GM23338 (cell line): ENCODE results near the gene DGCR8. TPM values are rescaled to one million over a fixed set of nuclear protein-coding genes. Genes with fewer than 3 reads are reported as not detected.

Experiments used
- ATAC-seq: fragments of 200-7000 bp; cut with Tn5 transposase; 3 replicates; pipeline ENCODE4 v1.9.1; 2020
- DNase-seq: peaks from one replicate; pipeline ENCODE4 v3.0.0-alpha.2; 2015; ENCODE audit warnings: low spot score
- H2AFZ ChIP-seq: fragments of 200-600 bp; sonication (generic); 2 replicates; pipeline ENCODE4 v1.8.0; 2016; ENCODE audit warnings: antibody characterized with exemption, mild to moderate bottlenecking, moderate library complexity
- H3F3A ChIP-seq: fragments of 200-600 bp; sonication (generic); replicated peaks from 2 replicates; pipeline ENCODE4 v1.8.0; 2017; ENCODE audit warnings: antibody characterized with exemption, mixed run types, low read depth
- H3K27ac ChIP-seq: fragments of 200-600 bp; sonication (generic); 2 replicates; pipeline ENCODE4 v1.6.1; 2016; ENCODE audit warnings: low read depth
- H3K27me3 ChIP-seq: fragments of 200-600 bp; sonication (generic); 2 replicates; pipeline ENCODE4 v1.8.0; 2016; ENCODE audit warnings: mild to moderate bottlenecking, mixed run types, moderate library complexity; ENCODE audit not compliant: insufficient read depth
- H3K36me3 ChIP-seq: fragments of 200-600 bp; sonication (generic); 2 replicates; pipeline ENCODE4 v1.8.0; 2016; ENCODE audit warnings: mild to moderate bottlenecking; ENCODE audit not compliant: insufficient read depth
- H3K4me1 ChIP-seq: fragments of 200-600 bp; sonication (generic); 2 replicates; pipeline ENCODE4 v1.8.0; 2016; ENCODE audit warnings: mild to moderate bottlenecking, moderate library complexity; ENCODE audit not compliant: insufficient read depth
- H3K4me2 ChIP-seq: fragments of 200-600 bp; sonication (generic); 2 replicates; pipeline ENCODE4 v1.7.1; 2017; ENCODE audit warnings: mixed run types
- H3K4me3 ChIP-seq: fragments of 200-600 bp; sonication (generic); 2 replicates; pipeline ENCODE4 v1.6.1; 2016; ENCODE audit warnings: mixed run types
- H3K79me2 ChIP-seq: fragments of 200-600 bp; sonication (generic); replicated peaks from 2 replicates; pipeline ENCODE4 v1.8.0; 2017; ENCODE audit warnings: mild to moderate bottlenecking; ENCODE audit not compliant: insufficient read depth
- H3K9me2 ChIP-seq: fragments of 200-600 bp; sonication (generic); 2 replicates; pipeline ENCODE4 v1.8.0; 2017; ENCODE audit not compliant: insufficient read depth
- H4K20me1 ChIP-seq: fragments of 200-600 bp; sonication (generic); replicated peaks from 2 replicates; pipeline ENCODE4 v1.8.0; 2017; ENCODE audit warnings: mild to moderate bottlenecking; ENCODE audit not compliant: insufficient read depth
- H3K27ac Mint-ChIP-seq: 2 replicates; pipeline ENCODE4 v1.8.0; 2020; ENCODE audit warnings: inconsistent platforms, mild to moderate bottlenecking, moderate library complexity, mixed read lengths
- H3K27me3 Mint-ChIP-seq: 3 replicates; pipeline ENCODE4 v1.8.0; 2022; ENCODE audit warnings: low read depth, mild to moderate bottlenecking, moderate library complexity, mixed read lengths, inconsistent platforms; ENCODE audit not compliant: insufficient read depth, poor library complexity
- H3K36me3 Mint-ChIP-seq: 3 replicates; pipeline ENCODE4 v1.8.0; 2021; ENCODE audit warnings: low read depth, mild to moderate bottlenecking, inconsistent platforms, moderate library complexity, mixed read lengths
- H3K4me1 Mint-ChIP-seq: 3 replicates; pipeline ENCODE4 v1.8.0; 2020; ENCODE audit warnings: mild to moderate bottlenecking, inconsistent platforms, mixed read lengths
- H3K4me3 Mint-ChIP-seq: 3 replicates; pipeline ENCODE4 v1.8.0; 2021; ENCODE audit warnings: moderate library complexity, mild to moderate bottlenecking, inconsistent platforms, mixed read lengths
- H3K9me3 Mint-ChIP-seq: 3 replicates; pipeline ENCODE4 v1.8.0; 2020; ENCODE audit warnings: moderate library complexity, mild to moderate bottlenecking, inconsistent platforms, mixed read lengths
- EZH2 ChIP-seq: fragments of 200-600 bp; sonication (generic); IDR thresholded peaks from one replicate; pipeline ENCODE4 v1.8.0; 2017; ENCODE audit warnings: antibody characterized with exemption, mild to moderate bottlenecking, low read depth; ENCODE audit not compliant: unreplicated experiment
- EZH2phosphoT487 ChIP-seq: fragments of 200-600 bp; sonication (generic); IDR thresholded peaks from one replicate; pipeline ENCODE4 v1.8.1; 2018; ENCODE audit warnings: antibody characterized with exemption; ENCODE audit not compliant: unreplicated experiment
- JUNB ChIP-seq: IDR thresholded peaks from one replicate; pipeline ENCODE4 v1.6.1; 2016; ENCODE audit warnings: antibody characterized with exemption; ENCODE audit not compliant: unreplicated experiment
- POLR2AphosphoS5 ChIP-seq: IDR thresholded peaks from 2 replicates; pipeline ENCODE4 v1.6.1; 2016; ENCODE audit warnings: antibody characterized with exemption, low read depth
- STAT1 ChIP-seq: IDR thresholded peaks from one replicate; pipeline ENCODE4 v1.6.1; 2016; ENCODE audit warnings: antibody characterized with exemption; ENCODE audit not compliant: unreplicated experiment
- ZNF331 ChIP-seq: fragments of 250-450 bp; sonication (Bioruptor Pico); IDR thresholded peaks from 2 replicates; pipeline ENCODE4 v1.5.0; 2020; ENCODE audit warnings: low read depth, mild to moderate bottlenecking, moderate library complexity
- polyA plus RNA-seq: library from polyadenylated mRNA; unstranded; fragments of >200 nt; fragmentation: Nextera tagmentation; extraction: Ambion mirVana; gene quantifications from 2 replicates; pipeline ENCODE4 v1.2.1, GENCODE V29; 2016
- total RNA-seq: library from RNA; depleted of rRNA; stranded (reverse); fragments of >200 nt; shearing (Covaris generic); gene quantifications from 2 replicates; pipeline ENCODE4 v1.2.3, GENCODE V29; 2014
- TF ChIP-seq, protein P1 (sequence below): IDR thresholded peaks from one replicate; pipeline ENCODE4 v1.6.1; 2018; ENCODE audit warnings: antibody characterized with exemption; ENCODE audit not compliant: unreplicated experiment
- TF ChIP-seq, protein P2 (sequence below): IDR thresholded peaks from 2 replicates; pipeline ENCODE4 v1.6.1; 2016; ENCODE audit warnings: antibody characterized with exemption
- TF ChIP-seq, protein P3 (sequence below): fragments of 250-450 bp; sonication (Bioruptor Pico); IDR thresholded peaks from 2 replicates; pipeline ENCODE4 v1.5.0; 2020; ENCODE audit warnings: mild to moderate bottlenecking, moderate library complexity

DGCR8 gene
- total and polyA plus RNA-seq, 2 experiments from 2014 or later, result 12.2 to 48.9 TPM

DNA sequence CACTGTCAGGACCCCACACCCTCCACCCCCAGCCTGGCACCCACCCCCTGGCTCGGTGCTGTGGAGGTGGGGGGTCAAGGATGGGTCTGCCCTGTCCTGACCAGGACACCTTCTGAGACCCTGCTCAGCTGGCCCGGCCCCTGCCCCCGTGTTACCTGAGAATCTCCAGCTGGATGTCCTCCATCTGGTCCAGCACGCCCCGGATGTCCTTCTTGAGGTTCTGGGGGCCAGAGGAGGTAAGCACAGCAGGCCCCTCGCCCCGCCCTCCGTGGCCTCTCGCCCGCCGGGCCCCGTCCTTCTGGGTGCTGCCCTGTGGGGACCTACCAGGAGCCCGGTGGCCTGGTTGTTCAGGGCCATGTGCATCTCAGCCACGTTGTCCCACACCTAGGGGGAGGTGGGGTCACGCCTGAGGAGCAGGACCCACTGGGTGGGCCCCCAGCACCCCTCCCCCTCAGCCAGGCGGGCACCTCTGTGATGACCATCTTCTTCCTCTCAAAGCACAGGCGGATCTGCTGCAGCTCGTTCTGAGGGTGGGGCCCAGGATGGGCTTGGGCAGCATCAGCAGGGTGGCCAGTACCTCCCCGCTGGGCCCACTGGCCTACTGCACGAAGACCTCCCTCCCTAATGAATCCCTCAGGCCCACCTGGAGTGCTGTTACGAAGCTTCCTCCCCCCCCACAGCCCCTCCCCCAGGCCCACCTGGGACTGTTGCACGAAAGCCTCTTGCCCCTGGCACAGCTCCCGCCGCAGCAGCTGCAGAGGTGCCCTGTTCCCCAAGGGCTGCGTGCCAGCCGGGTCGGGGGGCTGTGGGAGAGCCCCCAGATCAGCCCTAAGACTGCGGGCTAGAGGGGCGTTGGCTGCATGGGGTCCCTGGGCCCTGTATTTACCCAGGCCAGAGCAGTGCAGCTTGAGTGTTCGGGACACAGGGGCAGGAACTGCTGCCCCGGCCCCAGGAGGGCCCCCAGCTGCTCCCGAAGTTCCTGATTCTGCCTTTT is 69.5 kb downstream of the DGCR8 start:
- TF ChIP-seq, protein P1, sequence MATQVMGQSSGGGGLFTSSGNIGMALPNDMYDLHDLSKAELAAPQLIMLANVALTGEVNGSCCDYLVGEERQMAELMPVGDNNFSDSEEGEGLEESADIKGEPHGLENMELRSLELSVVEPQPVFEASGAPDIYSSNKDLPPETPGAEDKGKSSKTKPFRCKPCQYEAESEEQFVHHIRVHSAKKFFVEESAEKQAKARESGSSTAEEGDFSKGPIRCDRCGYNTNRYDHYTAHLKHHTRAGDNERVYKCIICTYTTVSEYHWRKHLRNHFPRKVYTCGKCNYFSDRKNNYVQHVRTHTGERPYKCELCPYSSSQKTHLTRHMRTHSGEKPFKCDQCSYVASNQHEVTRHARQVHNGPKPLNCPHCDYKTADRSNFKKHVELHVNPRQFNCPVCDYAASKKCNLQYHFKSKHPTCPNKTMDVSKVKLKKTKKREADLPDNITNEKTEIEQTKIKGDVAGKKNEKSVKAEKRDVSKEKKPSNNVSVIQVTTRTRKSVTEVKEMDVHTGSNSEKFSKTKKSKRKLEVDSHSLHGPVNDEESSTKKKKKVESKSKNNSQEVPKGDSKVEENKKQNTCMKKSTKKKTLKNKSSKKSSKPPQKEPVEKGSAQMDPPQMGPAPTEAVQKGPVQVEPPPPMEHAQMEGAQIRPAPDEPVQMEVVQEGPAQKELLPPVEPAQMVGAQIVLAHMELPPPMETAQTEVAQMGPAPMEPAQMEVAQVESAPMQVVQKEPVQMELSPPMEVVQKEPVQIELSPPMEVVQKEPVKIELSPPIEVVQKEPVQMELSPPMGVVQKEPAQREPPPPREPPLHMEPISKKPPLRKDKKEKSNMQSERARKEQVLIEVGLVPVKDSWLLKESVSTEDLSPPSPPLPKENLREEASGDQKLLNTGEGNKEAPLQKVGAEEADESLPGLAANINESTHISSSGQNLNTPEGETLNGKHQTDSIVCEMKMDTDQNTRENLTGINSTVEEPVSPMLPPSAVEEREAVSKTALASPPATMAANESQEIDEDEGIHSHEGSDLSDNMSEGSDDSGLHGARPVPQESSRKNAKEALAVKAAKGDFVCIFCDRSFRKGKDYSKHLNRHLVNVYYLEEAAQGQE, result no peak
- TF ChIP-seq, protein P2, sequence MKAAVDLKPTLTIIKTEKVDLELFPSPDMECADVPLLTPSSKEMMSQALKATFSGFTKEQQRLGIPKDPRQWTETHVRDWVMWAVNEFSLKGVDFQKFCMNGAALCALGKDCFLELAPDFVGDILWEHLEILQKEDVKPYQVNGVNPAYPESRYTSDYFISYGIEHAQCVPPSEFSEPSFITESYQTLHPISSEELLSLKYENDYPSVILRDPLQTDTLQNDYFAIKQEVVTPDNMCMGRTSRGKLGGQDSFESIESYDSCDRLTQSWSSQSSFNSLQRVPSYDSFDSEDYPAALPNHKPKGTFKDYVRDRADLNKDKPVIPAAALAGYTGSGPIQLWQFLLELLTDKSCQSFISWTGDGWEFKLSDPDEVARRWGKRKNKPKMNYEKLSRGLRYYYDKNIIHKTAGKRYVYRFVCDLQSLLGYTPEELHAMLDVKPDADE, result no peak
- TF ChIP-seq EZH2, result no peak
- TF ChIP-seq, protein P3, sequence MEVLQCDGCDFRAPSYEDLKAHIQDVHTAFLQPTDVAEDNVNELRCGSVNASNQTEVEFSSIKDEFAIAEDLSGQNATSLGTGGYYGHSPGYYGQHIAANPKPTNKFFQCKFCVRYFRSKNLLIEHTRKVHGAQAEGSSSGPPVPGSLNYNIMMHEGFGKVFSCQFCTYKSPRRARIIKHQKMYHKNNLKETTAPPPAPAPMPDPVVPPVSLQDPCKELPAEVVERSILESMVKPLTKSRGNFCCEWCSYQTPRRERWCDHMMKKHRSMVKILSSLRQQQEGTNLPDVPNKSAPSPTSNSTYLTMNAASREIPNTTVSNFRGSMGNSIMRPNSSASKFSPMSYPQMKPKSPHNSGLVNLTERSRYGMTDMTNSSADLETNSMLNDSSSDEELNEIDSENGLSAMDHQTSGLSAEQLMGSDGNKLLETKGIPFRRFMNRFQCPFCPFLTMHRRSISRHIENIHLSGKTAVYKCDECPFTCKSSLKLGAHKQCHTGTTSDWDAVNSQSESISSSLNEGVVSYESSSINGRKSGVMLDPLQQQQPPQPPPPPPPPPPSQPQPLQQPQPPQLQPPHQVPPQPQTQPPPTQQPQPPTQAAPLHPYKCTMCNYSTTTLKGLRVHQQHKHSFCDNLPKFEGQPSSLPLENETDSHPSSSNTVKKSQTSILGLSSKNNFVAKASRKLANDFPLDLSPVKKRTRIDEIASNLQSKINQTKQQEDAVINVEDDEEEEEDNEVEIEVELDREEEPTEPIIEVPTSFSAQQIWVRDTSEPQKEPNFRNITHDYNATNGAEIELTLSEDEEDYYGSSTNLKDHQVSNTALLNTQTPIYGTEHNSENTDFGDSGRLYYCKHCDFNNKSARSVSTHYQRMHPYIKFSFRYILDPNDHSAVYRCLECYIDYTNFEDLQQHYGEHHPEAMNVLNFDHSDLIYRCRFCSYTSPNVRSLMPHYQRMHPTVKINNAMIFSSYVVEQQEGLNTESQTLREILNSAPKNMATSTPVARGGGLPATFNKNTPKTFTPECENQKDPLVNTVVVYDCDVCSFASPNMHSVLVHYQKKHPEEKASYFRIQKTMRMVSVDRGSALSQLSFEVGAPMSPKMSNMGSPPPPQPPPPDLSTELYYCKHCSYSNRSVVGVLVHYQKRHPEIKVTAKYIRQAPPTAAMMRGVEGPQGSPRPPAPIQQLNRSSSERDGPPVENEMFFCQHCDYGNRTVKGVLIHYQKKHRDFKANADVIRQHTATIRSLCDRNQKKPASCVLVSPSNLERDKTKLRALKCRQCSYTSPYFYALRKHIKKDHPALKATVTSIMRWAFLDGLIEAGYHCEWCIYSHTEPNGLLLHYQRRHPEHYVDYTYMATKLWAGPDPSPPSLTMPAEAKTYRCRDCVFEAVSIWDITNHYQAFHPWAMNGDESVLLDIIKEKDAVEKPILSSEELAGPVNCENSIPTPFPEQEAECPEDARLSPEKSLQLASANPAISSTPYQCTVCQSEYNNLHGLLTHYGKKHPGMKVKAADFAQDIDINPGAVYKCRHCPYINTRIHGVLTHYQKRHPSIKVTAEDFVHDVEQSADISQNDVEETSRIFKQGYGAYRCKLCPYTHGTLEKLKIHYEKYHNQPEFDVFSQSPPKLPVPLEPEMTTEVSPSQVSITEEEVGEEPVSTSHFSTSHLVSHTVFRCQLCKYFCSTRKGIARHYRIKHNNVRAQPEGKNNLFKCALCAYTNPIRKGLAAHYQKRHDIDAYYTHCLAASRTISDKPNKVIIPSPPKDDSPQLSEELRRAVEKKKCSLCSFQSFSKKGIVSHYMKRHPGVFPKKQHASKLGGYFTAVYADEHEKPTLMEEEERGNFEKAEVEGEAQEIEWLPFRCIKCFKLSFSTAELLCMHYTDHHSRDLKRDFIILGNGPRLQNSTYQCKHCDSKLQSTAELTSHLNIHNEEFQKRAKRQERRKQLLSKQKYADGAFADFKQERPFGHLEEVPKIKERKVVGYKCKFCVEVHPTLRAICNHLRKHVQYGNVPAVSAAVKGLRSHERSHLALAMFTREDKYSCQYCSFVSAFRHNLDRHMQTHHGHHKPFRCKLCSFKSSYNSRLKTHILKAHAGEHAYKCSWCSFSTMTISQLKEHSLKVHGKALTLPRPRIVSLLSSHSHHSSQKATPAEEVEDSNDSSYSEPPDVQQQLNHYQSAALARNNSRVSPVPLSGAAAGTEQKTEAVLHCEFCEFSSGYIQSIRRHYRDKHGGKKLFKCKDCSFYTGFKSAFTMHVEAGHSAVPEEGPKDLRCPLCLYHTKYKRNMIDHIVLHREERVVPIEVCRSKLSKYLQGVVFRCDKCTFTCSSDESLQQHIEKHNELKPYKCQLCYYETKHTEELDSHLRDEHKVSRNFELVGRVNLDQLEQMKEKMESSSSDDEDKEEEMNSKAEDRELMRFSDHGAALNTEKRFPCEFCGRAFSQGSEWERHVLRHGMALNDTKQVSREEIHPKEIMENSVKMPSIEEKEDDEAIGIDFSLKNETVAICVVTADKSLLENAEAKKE, result no peak
- TF ChIP-seq EZH2phosphoT487, result no peak
- no peak for TF ChIP-seq JUNB
- no peak for TF ChIP-seq STAT1
- TF ChIP-seq POLR2AphosphoS5, result no peak
- no peak for TF ChIP-seq ZNF331 (CRISPR knock-in tag)
- H3K4me1 ChIP-seq, result no peaks in the 10 kb centered on the region
- H3K79me2 ChIP-seq, result no peaks in the 10 kb centered on the region
- no peak overlapping the region for H2AFZ ChIP-seq
- DNase-seq (no peak), ATAC-seq (no peak)
- no peaks in the 10 kb centered on the region for H3K36me3 Mint-ChIP-seq
- H3K27me3 Mint-ChIP-seq, result peaks cover 9% of the 10 kb centered on the region
- H3K9me3 Mint-ChIP-seq, result no peaks in the 10 kb centered on the region
- H3K27ac ChIP-seq, result no peak overlapping the region
- H3K4me3 ChIP-seq, result no peak overlapping the region
- no peak overlapping the region for H3K27ac Mint-ChIP-seq
- no peaks in the 10 kb centered on the region for H4K20me1 ChIP-seq
- H3K4me3 Mint-ChIP-seq, result no peak overlapping the region
- H3K4me1 Mint-ChIP-seq, result peaks cover 6% of the 10 kb centered on the region
- H3K4me2 ChIP-seq, result no peak overlapping the region
- H3K9me2 ChIP-seq, result no peaks in the 10 kb centered on the region
- no peaks in the 10 kb centered on the region for H3K36me3 ChIP-seq
- no peaks in the 10 kb centered on the region for H3K27me3 ChIP-seq
- H3F3A ChIP-seq, result no peaks in the 10 kb centered on the region
